ENCODE data around the gene SULT4A1. TPM values are rescaled to one million over a fixed set of nuclear protein-coding genes. Genes with fewer than 3 reads are reported as not detected.

The SULT4A1 gene
- total and polyA plus RNA-seq, 9 of the 15 experiments (the other 6 are each of a cell fraction or from before 2014, with no cell fraction given): 0.03 to 0.20 (median 0.09) TPM; not detected in 3

GRCh38 chr22:43883012-43883661 lies 20.8 kb upstream of the SULT4A1 start (continued):
- TF ChIP-seq, protein P1, sequence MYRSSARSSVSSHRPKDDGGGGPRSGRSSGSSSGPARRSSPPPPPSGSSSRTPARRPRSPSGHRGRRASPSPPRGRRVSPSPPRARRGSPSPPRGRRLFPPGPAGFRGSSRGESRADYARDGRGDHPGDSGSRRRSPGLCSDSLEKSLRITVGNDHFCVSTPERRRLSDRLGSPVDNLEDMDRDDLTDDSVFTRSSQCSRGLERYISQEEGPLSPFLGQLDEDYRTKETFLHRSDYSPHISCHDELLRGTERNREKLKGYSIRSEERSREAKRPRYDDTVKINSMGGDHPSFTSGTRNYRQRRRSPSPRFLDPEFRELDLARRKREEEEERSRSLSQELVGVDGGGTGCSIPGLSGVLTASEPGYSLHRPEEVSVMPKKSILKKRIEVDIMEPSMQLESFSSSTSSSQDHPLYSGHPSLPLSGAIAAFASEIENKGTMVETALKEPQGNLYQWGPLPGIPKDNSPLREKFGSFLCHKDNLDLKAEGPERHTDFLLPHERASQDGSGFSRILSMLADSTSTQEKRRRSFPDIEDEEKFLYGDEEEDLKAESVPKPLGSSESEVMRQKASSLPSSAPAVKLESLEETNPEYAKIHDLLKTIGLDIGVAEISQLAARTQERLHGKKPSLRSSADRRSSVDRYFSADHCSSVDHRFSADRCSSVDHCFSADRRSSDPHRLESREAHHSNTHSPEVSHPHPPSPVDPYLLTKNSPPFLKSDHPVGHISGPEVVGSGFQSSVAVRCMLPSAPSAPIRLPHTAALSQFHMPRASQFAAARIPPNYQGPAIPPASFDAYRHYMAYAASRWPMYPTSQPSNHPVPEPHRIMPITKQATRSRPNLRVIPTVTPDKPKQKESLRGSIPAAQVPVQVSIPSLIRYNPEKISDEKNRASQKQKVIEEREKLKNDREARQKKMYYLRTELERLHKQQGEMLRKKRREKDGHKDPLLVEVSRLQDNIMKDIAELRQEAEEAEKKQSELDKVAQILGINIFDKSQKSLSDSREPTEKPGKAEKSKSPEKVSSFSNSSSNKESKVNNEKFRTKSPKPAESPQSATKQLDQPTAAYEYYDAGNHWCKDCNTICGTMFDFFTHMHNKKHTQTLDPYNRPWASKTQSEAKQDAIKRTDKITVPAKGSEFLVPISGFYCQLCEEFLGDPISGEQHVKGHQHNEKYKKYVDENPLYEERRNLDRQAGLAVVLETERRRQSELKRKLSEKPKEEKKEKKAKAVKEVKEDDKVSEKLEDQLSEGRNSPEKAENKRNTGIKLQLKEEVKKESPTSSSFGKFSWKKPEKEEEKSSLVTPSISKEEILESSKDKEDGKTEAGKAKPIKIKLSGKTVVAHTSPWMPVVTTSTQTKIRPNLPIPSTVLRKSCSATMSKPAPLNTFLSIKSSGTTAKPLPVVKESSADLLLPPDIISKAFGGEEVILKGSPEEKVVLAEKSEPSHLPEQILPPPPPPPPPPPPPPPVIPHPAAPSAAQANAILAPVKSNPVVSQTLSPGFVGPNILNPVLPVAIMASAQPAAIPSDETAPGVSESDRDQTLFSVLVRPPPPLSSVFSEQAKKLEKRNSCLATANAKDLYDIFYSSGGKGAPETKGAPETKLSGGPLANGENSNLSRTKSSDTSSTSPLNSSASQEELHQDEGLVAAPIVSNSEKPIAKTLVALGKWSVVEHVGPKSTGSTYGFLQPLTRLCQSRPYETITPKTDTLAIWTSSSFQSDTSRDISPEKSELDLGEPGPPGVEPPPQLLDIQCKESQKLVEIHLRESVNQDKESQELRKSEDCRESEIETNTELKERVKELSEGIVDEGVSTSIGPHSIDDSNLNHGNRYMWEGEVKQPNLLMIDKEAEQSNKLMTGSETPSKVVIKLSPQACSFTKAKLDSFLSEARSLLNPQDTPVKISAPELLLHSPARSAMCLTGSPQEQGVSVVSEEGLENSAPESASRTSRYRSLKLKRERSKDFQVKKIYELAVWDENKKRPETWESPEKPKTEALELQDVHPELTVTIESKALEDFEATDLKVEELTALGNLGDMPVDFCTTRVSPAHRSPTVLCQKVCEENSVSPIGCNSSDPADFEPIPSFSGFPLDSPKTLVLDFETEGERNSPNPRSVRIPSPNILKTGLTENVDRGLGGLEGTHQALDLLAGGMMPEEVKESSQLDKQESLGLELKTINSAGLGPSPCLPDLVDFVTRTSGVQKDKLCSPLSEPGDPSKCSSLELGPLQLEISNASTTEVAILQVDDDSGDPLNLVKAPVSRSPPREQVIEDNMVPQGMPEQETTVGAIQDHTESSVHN (IDR thresholded peaks at IDR 0.05; ENCODE audit: borderline replicate concordance in 1 of 2, low read depth in 1 of 2): no peak
- no peak for TF ChIP-seq PCBP2 (IDR thresholded peaks at IDR 0.05; ENCODE audit: low read depth, low read length, poor library complexity, severe bottlenecking)
- TF ChIP-seq, protein P2, sequence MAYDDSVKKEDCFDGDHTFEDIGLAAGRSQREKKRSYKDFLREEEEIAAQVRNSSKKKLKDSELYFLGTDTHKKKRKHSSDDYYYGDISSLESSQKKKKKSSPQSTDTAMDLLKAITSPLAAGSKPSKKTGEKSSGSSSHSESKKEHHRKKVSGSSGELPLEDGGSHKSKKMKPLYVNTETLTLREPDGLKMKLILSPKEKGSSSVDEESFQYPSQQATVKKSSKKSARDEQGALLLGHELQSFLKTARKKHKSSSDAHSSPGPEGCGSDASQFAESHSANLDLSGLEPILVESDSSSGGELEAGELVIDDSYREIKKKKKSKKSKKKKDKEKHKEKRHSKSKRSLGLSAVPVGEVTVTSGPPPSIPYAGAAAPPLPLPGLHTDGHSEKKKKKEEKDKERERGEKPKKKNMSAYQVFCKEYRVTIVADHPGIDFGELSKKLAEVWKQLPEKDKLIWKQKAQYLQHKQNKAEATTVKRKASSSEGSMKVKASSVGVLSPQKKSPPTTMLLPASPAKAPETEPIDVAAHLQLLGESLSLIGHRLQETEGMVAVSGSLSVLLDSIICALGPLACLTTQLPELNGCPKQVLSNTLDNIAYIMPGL (CRISPR knock-in tag; IDR thresholded peaks at IDR 0.05): no peak
- no peak for TF ChIP-seq CBFA2T2 (conservative IDR thresholded peaks at IDR 0.05)
- no peak for TF ChIP-seq ZNF707 (CRISPR knock-in tag; conservative IDR thresholded peaks at IDR 0.05)
- TF ChIP-seq ELF1 (tag; IDR thresholded peaks at IDR 0.05): no peak
- no peak for TF ChIP-seq SUPT5H (IDR thresholded peaks at IDR 0.05)
- 0 out of 2 replicates have a peak, but pooled peaks have one; percentile 33 for TF ChIP-seq CREM (IDR thresholded peaks at IDR 0.05; ENCODE audit: low read depth)
- TF ChIP-seq ZNF408 (CRISPR knock-in tag; IDR thresholded peaks at IDR 0.05; ENCODE audit: low read depth): no peak
- TF ChIP-seq E2F6 (IDR thresholded peaks at IDR 0.05; ENCODE audit: borderline replicate concordance in 1 of 2, extremely low read depth in 1 of 2, insufficient read depth in 1 of 2, insufficient read length in 1 of 2, low read depth in 1 of 2, low read length in 1 of 2, poor library complexity in 1 of 2, severe bottlenecking in 1 of 2): peak in 1 of 2 experiments; percentile 28
- TF ChIP-seq ZNF354B (CRISPR knock-in tag; IDR thresholded peaks at IDR 0.05): no peak
- no peak for TF ChIP-seq GTF2E2 (tag; IDR thresholded peaks at IDR 0.05)
- no peak for TF ChIP-seq COPS2 (conservative IDR thresholded peaks at IDR 0.05)
- peak; percentile 13; the same call in 1 of the 2 replicates for TF ChIP-seq SMARCA5 (IDR thresholded peaks at IDR 0.05)
